Calu3 (cell line): Measurements from ENCODE around the gene MSRB2. TPM values are rescaled to one million over a fixed set of nuclear protein-coding genes. Genes with fewer than 3 reads are reported as not detected.

Experiments used
- BruUV-seq: library from RNA; stranded (reverse); fragments of 400-500 nt; replicated peaks from 2 replicates; lab custom pipeline; 2021; lab: Mats Ljungman, UMichigan
- CTCF ChIA-PET: fragments of 300-600 bp; sonication (Branson Sonifier 250); formaldehyde crosslinking; loops from one replicate; lab custom pipeline; 2022; ENCODE audit warnings: antibody characterized with exemption; lab: Charles Lee
- DNase-seq: peaks from one replicate; pipeline ENCODE4 v3.0.0; 2022
- H3K27ac Mint-ChIP-seq: one replicate; pipeline ENCODE4 v1.8.0; 2022; ENCODE audit warnings: mixed read lengths; ENCODE audit not compliant: unreplicated experiment
- H3K27me3 Mint-ChIP-seq: one replicate; pipeline ENCODE4 v1.8.0; 2022; ENCODE audit warnings: mixed read lengths; ENCODE audit not compliant: unreplicated experiment
- H3K36me3 Mint-ChIP-seq: one replicate; pipeline ENCODE4 v1.8.0; 2022; ENCODE audit warnings: mild to moderate bottlenecking, moderate library complexity, mixed read lengths; ENCODE audit not compliant: insufficient read depth, unreplicated experiment
- H3K4me1 Mint-ChIP-seq: one replicate; pipeline ENCODE4 v1.8.0; 2022; ENCODE audit warnings: mild to moderate bottlenecking, low read depth, mixed read lengths; ENCODE audit not compliant: unreplicated experiment
- H3K4me3 Mint-ChIP-seq: one replicate; pipeline ENCODE4 v1.8.0; 2022; ENCODE audit warnings: mild to moderate bottlenecking, low read depth, moderate library complexity, mixed read lengths; ENCODE audit not compliant: unreplicated experiment
- H3K9me3 Mint-ChIP-seq: one replicate; pipeline ENCODE4 v1.8.0; 2022; ENCODE audit warnings: low read depth, mixed read lengths; ENCODE audit not compliant: unreplicated experiment
- CTCF ChIP-seq: fragments of 200-600 bp; IDR thresholded peaks from one replicate; pipeline ENCODE4 v1.8.0; 2022; ENCODE audit warnings: antibody characterized with exemption; ENCODE audit not compliant: unreplicated experiment
- intact Hi-C: fragments of 100-400 bp; cut with micrococcal nuclease; formaldehyde crosslinking; loops from one replicate; pipeline ENCODE4 v1.10.0; 2022; ENCODE audit not compliant: unreplicated experiment
- total RNA-seq: library from RNA; stranded (reverse); gene quantifications from 2 replicates; pipeline ENCODE4 v1.2.3, GENCODE V29; 2022

Gene MSRB2
- total RNA-seq, 1 experiment from 2014 or later, result 12.6 TPM

DNA sequence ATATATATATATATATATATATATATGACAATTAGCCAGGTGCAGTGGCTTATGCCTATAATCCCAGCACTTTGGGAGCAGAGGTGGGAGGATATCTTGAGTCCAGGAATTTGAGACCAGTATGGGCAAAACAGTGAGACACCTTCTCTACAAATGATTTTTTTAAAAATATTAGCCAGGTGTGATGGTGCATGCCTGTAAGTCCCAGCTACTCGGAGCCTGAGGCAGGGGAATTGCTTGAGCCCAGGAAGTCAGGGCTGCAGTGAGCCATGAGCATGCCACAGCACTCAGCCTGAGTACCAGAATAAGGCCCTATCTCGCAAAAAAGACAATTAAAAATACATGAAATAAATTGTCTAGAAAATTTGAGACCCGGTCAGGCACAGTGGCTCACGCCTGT is 47.2 kb upstream of the MSRB2 start:
- H3K9me3 Mint-ChIP-seq, result no peaks in the 10 kb centered on the region
- intact Hi-C loops, result no loop called here
- H3K4me1 Mint-ChIP-seq, result peaks cover 7% of the 10 kb centered on the region
- H3K4me3 Mint-ChIP-seq, result no peak overlapping the region
- H3K36me3 Mint-ChIP-seq, result no peaks in the 10 kb centered on the region
- no TSS peak for BruUV-seq
- no peaks in the 10 kb centered on the region for H3K27me3 Mint-ChIP-seq
- CTCF ChIA-PET, result no interaction called here
- no peak for TF ChIP-seq CTCF
- H3K27ac Mint-ChIP-seq, result no peak overlapping the region
- no peak for DNase-seq

GRCh38 chr10:23051278-23051677 is 44.1 kb upstream of the MSRB2 start:
- CTCF ChIA-PET, result no interaction called here
- TF ChIP-seq CTCF, result no peak
- no peaks in the 10 kb centered on the region for H3K36me3 Mint-ChIP-seq
- peaks cover 10% of the 10 kb centered on the region for H3K4me1 Mint-ChIP-seq
- no peak overlapping the region for H3K27ac Mint-ChIP-seq
- H3K4me3 Mint-ChIP-seq, result no peak overlapping the region
- no peaks in the 10 kb centered on the region for H3K27me3 Mint-ChIP-seq
- intact Hi-C loops, result no loop called here
- no peak for DNase-seq
- H3K9me3 Mint-ChIP-seq, result no peaks in the 10 kb centered on the region
- no TSS peak for BruUV-seq

DNA sequence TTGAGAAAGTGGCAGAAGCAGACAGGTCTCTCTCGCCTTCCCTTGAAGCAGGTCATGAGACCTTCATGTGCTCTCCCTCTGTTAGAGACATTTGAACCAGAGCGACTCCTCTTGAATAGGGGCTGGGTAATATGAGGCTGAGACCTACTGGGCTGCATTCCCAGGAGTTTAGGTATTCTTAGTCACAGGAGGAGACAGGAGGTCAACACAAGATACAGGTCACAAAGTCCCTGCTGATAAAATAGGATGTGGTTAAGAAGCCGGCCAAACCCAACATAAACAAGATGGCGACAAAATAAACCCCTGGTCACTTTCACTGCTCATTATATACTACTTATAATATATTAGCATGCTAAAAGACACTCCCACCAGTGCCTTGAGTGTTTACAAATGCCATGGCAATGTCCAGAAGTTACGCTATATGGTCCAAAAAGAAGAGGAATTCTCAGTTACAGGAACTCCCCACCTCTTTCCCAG is 43.5 kb upstream of the MSRB2 start:
- CTCF ChIA-PET, result no interaction called here
- Mint-ChIP-seq H3K4me1 (peaks cover 10% of the 10 kb centered on the region), H3K27ac (no peak overlapping the region), H3K27me3 (no peaks in the 10 kb centered on the region), H3K9me3 (no peaks in the 10 kb centered on the region), H3K36me3 (no peaks in the 10 kb centered on the region), H3K4me3 (no peak overlapping the region)
- DNase-seq, result no peak
- BruUV-seq, result no TSS peak
- TF ChIP-seq CTCF, result no peak
- intact Hi-C loops, result no loop called here

DNA sequence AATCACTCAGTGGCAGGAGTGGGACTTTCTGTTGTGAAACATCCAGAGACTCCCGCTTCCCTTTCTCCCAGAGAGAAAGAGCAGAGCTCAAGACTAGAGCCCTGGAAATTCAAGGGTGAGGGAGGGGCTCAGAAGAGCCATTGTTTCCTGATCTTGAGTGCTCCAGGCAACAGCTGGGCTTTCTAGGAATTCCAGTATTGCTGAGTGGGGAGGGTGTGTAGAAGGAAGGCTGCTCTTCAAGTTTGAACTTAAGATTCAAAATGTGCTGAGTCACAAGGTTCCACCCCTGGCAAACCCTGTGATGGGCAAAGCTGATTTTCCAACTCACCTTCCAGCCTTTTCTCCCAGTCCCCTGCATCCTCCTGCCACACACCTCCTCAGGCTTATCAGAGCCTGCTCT is 42.3 kb upstream of the MSRB2 start:
- H3K4me3 Mint-ChIP-seq, result no peak overlapping the region
- intact Hi-C loops, result no loop called here
- no peaks in the 10 kb centered on the region for H3K9me3 Mint-ChIP-seq
- H3K4me1 Mint-ChIP-seq, result peaks cover 10% of the 10 kb centered on the region
- no peak for DNase-seq
- TF ChIP-seq CTCF, result no peak
- H3K36me3 Mint-ChIP-seq, result no peaks in the 10 kb centered on the region
- CTCF ChIA-PET, result no interaction called here
- no peaks in the 10 kb centered on the region for H3K27me3 Mint-ChIP-seq
- BruUV-seq, result no TSS peak
- no peak overlapping the region for H3K27ac Mint-ChIP-seq
